Effector CD4-positive, alpha-beta T cell (primary cell): ENCODE measurements around the gene HDAC6.
"Not testable (repeated sequence)": the region's sequence is repeated elsewhere in the genome, so short reads cannot be mapped to it uniquely, and the experiment has no call there.

Source experiments
- DNase-seq: peaks from one replicate; pipeline ENCODE4 v3.0.0-alpha.2; 2020

HDAC6 gene

DNA sequence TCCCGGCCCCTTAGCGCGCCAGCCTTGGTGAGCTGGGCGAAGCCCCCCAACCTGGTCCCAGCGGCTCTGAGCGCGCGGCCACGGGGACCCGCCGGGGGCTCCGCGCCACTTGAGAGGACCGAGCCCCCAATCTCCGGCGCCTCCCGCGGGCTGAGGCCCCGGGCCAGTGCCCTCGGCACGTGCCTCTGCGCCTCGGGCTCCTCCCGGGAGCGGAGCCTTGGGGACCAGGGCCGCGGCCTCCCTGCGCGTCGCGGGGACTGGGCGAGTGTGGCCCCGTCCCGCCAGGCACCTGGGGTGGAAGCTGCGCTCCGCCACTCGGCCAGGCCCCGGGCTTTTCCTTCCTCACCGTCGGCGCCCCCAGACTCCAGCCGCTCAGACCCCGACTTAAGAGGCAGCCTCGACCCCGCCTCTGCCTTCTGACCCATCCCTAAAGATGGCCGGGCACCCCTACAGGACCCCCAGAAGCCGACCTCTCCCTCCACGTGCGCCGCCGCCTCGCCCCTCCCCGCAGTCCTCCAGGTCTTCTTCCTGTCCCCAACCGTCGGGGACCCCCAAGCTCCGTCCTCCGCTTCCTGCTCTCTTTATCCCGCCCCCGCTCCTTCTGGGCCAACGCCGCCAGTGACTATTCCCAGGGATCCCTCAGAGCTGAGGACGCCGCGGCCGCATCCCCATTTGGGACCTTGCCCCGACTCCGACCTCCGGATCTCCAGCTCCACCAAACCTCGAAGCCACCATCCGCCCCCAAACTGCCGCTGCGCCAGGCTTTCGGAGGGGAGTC lies 25.2 kb downstream of the HDAC6 start:
- DNase-seq: no peak

DNA sequence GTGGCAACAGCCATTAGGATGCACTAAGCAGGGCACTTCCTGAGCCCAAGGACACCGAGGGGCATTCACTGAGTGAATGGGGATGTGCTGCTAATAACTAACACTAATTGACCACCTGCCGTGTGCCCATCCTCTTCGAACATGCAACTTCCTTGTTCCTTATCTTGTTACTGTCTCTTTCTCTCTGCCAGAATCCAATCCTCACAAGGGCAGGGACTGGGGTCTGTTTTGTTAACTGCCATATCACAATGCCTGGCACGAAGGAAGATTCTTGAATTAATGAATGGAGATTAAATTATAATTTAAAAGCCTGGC lies 25.7 kb downstream of the HDAC6 start:
- no peak for DNase-seq

DNA sequence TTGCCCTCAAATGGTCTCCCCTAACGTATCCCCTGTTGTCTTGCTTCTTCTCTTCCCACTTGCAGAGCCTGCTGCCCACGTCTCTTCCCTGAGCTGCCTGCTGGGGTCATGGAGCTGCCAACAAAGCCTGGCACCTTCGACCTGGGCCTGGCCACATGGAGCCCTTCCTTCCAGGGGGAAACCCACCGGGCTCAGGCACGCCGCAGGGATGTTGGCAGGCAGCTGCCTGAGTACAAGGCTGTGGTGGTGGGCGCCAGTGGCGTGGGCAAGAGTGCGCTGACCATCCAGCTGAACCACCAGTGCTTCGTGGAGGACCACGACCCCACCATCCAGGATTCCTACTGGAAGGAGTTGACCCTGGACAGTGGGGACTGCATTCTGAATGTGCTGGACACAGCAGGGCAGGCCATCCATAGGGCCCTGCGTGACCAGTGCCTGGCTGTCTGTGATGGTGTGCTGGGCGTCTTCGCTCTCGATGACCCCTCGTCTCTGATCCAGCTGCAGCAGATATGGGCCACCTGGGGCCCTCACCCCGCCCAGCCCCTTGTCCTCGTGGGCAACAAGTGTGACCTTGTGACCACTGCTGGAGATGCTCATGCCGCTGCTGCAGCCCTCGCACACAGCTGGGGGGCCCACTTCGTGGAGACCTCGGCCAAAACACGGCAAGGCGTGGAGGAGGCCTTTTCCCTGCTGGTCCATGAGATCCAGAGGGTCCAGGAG lies 27.3 kb downstream of the HDAC6 start:
- no peak for DNase-seq

DNA sequence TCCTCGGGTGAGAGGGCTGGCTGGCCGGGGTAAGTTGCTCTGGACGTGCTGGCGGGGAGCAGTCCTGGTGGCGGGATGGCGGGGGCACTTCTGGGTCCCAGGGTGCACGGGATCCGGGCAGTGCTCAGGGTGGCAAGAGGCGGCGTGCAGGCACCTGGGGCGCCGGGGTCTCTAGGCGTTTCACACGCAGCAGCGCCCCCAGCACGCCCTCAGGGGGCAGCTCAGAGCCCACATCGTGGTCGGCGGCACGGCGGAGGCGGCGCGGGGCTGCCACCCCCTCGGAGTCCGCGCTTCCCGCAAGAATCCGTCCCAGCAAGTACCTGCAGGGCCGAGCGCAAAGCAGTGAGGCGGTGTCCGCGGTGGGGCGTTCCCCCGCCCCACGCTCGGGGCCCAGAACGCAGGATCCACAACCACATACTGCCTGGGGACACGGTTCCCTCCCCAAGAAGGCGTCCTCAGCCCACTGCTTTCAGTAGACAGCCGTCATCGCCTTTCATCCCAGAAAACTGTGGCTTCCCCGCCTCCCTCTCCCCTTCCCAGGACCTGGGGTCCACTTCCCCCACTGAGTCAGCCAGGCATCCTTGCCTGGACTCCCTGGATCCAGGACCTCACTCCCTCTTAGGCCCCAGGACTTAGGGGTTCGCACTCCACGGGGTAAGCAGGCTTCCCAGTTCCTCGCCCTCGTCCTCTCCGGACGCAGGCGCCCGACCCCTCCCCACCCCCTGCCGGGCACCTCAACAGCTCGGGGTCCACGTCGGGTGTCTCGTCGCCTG lies 29.5 kb downstream of the HDAC6 start:
- DNase-seq: no peak

DNA sequence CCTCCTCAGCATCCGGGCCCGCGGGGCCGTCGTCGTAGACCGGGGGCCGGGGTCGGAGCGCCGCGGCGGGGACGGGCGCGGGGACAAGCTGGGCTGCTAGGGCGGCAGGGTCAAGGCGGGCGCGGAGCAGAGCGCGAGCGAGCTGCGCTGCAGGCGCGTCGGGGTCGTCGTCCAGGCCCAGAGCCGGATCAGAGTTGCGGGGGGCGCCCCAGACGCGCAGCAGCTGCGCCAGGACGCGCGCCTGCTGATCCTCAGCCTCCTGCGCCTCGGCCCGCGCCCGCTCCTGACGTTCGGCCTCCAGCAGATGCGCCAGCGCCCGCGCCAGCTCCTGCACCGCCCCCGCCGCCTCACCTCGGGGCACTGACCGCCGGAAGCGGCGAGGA lies 30.0 kb downstream of the HDAC6 start:
- DNase-seq: no peak

DNA sequence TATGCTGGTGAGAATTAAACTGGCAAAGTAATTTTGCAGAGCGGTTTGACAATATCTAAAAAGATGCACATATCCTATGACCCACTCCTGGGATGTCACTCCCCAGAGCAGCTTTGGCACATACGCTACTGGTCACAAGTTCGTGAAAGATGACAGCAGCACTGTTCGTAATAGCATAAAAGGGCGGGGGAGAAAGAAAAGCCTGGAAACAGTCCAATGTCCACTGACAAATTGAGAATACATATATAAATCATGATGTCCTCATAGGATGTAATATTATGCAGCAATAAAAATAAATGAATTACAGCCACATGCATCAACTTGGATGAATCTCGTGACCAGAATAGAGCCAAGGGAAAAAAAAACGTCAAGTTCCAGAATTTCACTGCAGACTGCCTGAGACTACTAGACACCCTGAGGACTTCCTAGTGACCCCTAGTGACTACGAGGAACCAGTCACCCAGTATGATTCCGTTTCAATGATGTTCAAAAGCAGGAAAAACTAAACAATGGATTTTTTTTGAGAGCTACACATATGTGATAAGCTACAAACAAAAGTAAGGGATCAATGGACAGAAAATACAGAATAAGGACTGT lies 31.8 kb downstream of the HDAC6 start:
- DNase-seq: no peak

DNA sequence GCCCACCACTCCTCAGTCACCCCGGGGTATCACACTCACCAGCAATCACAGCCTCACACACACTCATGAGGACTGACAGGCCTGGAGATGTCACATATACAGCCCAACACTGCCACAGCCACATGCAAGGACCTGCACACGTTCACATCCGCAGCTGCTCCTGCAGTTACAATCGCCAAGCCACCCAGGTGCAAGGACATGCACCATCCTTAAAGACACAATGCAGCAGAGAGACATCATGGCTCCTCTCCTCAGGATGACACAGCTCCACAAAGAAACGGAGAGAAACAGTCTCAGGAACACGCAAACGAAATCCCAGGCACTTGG lies 32.5 kb downstream of the HDAC6 start:
- DNase-seq: no peak

DNA sequence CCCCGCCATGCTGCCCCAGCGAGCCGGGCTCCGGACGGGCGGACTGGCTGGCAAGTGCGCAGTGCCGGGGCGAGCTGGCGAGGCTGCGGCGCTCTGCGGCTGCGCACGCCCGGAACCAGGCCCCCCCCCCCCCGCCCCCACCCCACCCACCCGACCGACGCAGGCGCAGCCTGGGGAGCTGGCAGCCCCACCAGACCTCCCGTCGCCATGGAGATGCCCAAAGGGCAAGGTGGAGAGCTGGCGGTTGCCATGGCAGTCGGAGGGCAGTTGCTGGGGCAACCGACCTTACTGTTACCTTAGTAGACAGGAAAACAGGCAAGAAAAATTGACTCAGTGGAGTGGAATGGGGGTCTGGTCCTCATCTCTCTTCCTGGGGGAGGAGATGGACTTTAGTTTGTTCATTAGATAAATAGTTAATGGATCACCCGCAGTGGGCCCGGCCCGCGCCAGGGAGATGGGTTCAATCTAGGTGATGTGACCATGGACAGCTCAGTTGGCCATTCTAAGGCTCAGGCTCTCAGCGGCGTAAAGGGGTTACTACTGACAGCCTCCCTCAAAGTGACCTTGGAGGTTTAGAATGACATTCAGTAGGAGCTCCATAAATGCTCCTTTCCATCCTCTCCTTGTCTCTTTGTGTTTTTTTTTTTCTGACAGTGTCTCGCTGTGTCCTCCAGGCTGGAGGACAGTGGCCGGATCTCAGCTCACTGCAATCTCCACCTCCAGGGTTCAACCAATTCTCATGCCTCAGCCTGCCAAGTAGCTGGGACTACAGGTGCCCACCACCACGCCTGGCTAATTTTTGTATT lies 33.9 kb downstream of the HDAC6 start, which contains the start of gene PCSK1N:
PCSK1N (minus strand) TSS at position 87 of the 806 bp plus-strand sequence; CDS start at position 9, 78 bp downstream.
- DNase-seq: peak; percentile 23

DNA sequence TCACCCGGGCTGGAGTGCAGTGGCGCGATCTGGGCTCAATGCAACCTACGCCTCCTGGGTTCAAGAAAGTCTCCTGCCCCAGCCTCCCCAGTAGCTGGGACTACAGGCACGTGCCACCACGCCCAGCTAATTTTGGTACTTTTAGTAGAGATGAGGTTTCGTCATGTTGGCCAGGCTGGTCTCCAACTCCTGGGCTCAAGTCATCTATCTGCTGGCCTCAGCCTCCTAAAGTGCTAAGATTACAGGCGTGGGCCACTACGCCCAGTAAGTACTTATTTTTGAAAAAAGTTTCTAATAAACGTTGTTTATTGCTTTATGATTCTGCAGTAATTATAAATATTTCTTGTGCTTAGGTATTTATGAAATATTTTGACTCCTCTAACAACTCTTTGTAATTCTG lies 37.8 kb downstream of the HDAC6 start:
- no peak for DNase-seq

DNA sequence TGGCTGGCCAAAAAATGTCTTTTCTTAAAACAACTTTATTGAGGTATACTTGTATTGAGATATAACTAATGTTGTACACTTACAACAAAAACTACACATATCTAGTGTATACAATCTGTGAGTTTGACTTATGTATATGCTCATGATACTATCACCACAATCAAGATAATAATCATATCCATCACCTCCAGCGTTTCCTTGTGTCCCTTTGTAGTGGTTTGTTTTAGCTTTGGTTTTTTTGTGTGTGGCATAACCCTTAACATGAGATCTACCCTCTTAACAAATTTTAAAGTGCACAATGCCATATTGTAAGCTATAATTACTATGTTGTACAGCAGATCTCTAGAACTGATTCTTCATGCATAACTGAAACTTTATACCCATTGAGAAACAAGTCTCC lies 47.0 kb downstream of the HDAC6 start:
- DNase-seq: no peak

DNA sequence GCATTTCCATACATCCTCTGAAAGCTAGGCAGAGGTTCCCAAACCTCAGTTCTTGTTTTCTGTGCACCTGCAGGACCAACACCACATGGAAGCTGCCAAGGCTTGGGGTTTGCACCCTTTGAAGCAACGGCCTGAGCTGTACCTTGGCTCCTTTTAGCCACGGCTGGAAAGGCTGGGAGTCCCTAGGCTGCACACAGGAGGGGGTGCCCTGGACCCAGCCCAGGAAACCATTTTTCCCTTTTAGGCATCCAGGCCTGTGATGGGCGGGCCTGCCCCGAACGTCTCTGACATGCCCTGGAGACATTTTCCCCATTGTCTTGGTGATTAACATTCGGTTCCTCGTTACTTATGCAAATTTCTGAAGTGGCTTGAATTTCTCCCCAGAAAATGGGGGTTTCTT lies 51.0 kb downstream of the HDAC6 start:
- DNase-seq: no peak

DNA sequence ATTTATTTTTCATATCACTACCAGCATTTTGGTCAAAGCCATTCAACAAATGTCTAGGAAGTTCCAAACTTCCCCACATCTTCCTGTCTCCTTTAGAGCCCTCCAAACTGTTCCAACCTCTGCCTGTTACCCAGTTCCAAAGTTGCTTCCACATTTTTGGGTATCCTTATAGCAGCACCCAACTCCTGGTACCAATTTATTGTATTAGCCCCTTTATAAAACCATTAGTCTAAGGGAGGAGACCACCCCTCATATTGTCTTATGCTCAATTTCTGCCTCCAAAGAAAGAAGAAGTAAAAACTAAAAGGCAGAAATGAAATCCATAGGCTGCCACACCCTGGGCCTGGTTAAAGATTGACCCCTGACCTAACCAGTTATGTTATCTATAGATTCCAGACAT lies 51.6 kb downstream of the HDAC6 start:
- DNase-seq: not testable (repeated sequence)

DNA sequence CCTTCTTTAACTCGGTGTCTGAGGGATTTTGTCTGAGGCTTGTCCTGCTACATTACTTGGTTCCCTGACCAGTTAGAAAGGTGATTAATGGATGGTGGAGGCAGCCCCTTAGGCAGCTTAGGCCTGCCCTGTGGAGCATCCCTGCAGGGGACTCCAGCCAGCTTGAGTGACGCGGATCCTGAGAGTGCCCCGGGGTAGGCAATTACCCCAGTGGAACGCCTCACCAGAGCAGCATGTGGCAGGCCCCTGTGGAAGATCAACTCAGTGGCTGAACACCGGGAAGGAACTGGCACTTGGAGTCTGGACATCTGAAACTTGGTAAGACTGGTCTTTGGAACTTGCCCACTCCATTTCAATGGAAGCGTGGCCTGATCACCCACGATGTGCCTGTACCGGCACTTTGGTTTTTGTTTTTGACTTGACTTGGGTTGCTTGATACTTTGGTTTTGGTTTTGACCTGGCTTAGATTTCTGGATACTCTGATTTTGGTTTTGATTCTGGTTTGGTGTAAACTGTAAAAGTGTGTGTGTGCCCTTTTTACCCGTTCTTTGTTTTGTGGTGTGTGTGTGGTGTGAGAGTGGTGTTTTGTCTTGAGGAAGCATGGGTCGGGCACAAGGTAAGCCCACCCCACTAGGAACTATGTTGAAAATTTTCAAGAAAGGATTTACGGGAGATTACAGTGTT lies 52.4 kb downstream of the HDAC6 start:
- not testable (repeated sequence) for DNase-seq

DNA sequence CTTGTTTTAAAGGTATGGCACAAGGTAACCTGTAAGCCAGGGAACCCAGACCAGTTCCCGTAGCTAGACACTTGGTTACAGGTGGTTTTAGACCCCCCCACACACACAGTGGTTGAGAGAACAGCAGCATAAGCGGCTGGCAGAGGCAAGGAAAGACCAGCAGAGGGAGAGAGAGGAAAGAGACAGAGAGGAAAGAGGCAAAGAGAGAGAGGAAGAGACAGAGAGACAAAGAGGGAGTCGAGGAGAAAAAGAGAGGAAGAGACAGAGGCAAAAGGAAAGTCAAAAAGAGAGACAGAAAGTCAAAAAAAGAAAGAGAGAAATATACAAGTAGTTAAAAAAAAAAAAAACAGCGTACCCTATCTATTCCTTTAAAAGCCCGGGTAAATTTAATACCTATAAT lies 53.0 kb downstream of the HDAC6 start:
- DNase-seq: no peak

DNA sequence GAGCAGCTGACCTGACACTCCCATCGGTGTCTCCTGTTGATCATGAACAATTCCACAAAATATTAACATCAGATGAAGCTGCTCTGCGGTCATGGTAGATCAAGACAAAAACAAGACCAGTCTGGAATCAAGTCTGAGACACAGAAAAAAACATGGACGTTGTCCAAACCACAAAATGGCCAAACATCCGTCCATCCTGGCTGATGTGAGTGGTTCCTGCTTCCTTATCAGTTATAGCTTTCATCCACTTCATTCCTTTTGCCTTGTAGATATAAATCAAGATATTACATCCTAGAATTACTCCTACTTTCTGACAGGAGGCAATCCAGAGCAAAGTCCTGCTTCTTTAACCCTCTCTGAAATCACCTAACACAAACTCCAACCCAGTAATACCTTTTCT lies 62.3 kb downstream of the HDAC6 start:
- no peak for DNase-seq

DNA sequence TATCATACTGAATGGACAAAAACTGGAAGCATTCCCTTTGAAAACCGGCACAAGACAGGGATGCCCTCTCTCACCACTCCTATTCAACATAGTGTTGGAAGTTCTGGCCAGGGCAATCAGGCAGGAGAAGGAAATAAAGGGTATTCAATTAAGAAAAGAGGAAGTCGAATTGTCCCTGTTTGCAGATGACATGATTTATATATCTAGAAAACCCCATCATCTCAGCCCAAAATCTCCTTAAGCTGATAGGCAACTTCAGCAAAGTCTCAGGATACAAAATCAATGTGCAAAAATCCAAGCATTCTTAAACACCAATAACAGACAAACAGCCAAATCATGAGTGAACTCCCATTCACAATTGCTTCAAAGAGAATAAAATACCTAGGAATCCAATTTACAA lies 70.2 kb downstream of the HDAC6 start:
- DNase-seq: not testable (repeated sequence)
